Measurements from ENCODE around the gene IQSEC3.
"Not testable (repeated sequence)": the region's sequence is repeated elsewhere in the genome, so short reads cannot be mapped to it uniquely, and the experiment has no call there.

IQSEC3 gene

DNA sequence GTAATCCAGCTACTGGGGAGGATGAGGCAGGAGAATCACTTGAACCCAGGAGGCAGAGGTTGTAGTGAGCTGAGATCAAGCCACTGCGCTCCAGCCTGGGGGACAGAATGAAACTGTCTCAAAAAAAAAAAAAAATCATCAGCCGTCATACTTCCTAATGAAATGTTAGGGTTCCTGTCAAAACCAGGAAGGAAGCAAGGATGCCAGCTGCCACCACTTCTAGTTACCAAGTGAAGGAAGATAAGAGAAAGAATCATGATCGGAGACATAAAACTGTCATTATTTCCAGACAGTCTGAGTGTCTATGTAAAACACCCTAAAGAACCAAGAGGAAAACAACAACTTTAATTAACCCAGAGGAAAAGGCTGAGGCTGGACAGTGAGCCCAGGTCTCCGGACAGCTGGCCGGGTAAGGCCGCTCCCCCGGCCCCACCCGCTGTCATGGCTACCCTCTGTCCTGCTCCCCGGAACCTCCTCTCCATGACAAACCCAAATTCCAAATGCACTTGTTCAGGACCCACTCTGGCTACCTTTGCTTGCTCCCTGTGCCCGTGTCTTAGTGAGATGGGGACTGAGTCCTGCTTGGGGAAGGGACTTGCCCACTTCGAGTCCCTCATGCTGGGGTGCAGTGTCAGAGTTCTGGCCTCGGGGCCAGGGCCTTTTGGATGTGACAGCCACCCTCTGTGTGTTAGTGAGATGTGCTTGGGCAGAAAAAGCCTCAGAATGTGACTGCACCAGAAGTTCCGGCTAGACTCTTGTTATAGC, 118.4 kb downstream of the IQSEC3 start:
- no peak for DNase-seq

DNA sequence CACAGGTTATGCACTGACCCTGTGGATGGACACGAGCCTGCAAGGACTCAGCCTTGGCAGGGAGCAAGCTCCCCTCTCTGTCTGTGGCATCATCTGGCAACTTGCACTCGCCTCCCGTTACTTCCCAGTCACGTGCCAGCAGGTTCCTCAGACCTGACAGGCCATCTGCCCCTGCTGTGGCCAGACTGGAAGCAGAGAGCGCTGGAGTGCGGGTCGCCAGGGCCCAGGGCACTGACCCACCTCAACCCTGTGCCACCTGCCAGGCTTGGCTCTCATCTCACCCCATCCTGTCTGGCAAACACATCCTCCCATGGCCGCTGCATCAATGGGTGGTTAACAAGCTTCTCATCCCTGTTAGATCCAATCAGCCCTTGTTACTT, 119.0 kb downstream of the IQSEC3 start:
- no peak for DNase-seq

DNA sequence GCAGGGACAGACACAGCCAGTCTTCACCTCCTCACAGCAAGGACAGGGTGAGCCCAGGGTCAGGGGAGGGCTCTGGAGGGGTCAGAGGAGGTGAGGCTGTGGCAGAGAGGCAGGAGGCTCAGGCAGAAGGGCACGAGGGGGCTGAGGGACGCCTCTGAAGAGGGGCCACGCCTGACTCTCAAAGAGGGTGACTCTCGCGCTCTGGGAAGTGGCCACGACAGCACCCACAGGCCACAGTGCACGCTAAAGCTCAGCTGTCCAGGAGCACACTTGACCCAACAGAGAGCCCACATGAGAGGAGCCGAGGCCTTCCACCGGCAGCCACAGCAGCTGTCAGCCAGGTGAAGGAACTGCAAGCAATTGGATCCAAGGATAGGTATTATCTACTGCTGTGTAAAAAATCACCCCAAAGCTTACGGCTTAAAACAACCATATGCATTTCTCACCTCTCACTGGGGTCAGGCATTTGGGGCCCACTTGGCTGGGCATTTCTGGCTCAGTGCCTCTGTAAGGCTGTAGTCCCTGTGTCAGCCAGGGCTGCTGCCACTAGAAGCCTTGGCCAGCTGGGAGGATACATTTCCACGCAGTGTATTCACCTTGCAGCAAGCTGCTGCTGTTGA, 119.5 kb downstream of the IQSEC3 start:
- no peak for DNase-seq

DNA sequence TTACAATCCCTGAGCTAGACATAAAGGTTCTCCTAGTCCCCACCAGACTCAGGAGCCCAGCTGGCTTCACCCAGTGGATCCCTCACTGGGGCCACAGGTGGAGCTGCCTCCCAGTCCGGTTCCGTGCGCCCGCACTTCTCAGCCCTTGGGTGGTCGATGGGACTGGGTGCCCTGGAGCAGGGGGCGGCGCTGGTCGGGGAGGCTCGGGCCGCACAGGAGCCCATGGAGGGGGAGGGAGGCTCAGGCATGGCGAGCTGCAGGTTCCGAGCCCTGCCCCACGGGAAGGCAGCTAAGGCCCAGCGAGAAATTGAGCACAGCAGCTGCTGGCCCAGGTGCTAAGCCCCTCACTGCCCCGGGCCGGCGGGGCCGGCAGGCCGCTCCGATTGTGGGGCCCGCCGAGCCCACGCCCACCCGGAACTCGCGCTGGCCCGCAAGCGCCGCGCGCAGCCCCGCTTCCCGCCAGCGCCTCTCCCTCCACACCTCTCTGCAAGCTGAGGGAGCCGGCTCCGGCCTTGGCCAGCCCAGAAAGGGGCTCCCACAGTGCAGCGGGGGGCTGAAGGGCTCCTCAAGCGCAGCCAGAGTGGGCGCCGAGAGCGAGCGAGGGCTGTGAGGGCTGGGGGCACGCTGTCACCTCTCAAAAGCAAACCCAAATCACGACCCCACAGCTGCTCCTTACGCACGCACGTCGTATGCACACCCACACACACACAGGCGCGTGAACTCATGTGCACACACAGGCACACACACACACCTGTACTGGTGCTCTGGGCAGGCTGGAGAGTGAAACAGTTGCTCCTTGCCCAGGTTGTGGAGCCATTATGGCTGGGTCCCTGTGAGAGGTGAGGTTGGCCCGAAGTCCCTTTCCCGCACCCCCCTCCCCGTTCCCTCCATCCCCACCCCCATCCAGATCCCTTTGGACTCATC, 121.7 kb downstream of the IQSEC3 start:
- not testable (repeated sequence) for DNase-seq

DNA sequence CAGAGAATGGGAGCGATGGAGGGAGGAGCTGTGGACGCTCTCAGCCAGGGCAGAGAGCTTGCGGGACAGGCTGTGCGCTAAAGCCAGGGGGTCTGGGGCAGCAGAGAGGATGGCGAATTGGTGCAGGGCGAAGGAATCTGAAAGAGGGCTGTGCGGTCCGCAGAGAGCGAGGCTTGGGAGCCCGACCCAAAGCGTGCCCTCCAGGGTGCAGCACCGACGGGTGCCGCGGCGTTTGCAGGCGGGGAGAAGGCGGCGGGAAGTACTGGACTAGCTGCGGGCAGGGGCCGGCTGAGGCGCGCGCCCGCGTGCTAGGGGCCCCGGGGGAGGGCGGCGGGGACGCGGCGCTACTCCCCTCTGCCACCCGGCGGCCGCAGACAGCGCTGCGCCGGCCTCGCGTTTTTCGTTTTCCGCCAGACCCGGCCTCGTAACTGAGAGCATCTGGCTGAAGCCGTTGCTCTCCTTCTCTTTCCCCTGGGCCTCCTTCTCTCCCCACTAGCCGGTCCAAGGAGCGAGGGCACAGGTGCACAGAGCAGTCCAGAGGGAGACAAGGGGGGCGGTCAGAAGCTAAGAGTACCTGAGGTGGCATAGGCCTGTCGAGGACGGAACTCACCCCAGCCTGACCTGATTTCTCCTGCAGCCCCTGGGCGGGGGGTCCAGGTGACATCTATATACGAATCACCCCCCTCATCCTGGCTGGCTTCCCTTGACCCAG, 122.5 kb downstream of the IQSEC3 start:
- DNase-seq = no peak

DNA sequence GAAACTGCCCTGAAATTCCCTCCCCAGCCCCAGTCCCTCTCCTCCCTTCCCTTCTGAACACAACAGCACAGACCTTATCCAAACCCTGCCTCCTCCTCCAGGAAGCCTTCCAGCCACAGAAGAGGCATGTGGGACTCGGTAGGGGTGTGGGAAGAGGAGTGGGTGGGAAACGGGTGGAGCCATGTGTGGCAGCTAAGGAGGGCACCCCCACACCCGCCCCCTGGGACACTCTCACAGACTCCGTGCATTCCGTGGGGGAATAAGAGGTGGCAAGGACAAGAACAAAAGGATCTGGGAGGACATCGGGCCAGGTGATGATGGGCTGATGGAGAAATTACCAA, 123.0 kb downstream of the IQSEC3 start:
- no peak for DNase-seq

DNA sequence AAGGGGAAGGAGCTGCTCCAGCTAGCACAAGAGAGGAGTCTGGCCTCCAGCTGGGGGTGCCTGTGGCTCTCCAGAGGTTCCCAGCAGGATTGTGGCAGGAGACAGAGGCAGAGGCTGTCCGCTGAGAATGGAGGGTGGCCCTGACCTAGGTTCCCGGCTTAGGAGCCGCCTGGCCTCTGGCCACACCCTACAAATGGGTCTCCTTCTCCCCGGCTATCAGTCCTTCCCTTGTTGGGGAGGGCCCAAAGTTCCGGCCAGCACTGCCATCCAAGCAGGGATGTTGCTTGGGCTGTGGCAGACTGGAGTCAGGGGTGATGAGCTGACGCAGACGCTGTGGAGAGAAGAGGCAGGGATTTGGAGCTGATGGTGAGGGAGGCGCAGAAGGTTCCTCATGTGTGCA, 124.3 kb downstream of the IQSEC3 start:
- DNase-seq = no peak

DNA sequence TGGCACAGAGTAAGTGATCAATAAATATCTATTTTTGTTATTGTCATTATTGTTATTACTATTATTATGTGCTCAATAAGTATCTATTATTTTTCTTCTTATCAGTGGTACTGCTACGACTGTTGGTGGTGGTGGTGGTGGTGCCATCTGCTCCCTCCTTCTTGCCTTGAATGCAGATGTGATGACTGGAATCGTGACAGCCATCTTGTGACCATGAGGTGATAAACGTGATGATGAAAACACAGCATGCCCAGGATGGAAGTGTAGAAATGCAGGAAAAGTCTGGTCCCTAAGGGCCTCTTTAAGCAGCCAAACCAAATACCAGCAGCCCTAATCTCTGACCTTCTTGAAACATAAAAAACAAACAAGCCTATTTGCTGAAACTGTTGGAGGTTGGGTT, 125.0 kb downstream of the IQSEC3 start:
- DNase-seq = no peak

DNA sequence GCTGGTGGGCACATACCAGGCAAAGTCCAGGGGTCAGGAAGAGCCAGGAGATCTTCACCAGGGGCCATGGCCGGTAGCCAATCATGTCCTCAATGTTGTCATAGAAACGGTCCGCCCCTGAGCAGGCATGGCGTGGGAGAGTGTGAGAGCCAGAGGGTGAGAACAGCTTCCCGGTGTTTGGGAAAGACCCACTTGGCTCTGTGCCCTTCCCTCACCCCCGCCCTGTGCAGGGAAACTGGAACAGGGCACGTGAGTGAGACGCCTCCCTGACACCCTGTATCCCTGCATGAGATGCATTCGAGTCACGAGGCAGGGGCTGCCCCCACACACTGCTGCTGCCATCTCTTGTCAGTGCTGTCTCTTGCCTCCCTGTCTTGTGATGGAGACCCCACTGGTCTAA, 126.7 kb downstream of the IQSEC3 start:
- peak; percentile 55 for DNase-seq

DNA sequence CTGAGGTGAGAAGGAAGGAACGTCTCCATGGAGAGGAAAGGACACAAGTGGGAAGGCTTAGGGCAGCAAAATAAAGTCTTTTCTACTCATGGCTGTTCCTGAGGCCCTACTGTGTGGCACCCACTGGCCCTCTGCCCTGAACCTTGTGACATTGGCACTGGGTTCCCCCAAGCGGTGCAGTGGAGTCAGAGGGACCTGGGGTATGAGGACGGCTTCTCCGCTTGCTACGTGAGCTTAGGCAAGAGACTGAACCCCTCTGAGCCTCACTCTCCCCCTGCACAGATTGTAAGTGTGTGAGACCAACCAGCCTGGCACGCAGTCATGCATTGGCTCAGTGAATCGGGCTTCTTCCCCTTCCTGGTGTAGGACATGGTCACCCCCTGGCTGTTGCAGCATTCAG, 127.7 kb downstream of the IQSEC3 start:
- no peak for DNase-seq

DNA sequence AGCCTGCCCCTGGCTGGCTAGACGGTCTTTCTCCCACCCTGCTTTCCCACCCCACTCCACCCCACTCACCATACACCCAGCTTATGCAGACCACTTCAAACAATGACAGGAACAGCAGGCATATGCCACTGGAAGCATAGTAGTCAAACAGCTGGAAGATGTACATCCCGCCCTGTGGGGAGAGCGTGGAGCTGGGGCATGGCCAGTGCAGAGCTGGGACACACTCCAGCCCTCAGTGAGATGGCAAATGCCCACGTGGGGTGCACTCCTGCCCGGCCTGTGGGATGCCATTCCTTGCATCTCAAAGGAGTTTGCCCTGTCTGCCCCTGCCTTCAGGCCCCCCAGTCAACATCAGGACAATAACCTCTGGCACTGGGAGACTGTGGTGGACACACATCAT, 128.6 kb downstream of the IQSEC3 start:
- no peak for DNase-seq

DNA sequence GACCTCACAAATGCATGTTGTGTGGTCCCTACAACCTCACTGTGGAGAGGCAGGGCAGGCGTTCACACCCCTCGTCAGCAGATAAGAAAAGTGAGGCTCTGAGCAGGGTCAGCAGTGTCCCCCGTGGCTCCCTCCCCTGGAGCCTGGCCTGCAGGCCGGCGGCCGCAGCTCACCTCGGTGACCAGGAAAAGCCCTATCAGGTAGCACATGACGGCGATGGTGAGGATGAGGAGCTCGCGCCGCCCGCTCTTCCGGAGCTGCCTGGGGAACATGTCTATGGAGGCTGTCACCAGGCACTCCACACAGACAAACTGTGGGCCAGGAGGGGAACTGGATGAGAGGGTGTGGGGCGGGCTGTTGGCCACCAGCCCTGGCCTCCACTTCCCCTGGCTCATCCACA, 129.4 kb downstream of the IQSEC3 start:
- no peak for DNase-seq

DNA sequence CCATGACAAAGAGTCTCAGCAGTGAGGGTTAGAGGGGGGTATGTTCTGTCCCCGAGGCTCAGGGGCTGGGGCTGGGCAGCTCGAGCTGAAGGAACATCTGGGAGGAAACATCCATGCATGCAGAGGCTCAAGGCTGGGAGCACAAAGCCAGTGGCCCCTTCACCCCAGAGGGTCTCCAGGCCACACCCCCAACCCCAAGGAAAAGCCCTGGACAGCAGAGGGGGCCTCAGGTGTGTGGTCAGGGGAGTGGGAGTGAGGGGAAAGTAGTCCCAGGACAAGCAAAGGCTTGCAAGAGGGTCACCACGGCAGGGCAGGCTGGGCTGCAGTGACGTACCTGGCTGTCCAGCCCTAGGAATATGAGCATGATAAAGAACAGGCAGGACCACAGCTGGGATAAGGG, 129.9 kb downstream of the IQSEC3 start:
- DNase-seq = no peak

DNA sequence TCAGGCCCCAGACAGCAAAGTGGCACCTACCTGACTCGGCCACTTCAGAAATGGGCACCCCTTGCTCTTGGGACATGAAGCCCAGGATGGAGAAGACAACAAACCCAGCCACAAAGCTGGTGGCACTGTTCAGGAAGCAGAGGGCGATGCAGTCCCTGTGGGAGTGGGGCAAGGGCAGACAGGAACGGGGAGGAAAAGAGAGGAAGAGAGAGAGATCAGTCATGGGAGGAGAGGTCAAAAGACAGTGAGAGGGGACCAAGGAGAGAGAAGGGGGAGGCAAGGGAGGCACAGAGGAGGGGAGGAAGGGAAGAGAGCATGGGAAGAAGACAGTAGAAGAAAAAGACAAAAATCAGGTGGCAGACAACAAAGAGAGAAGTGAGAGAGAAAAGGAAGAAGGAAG, 130.8 kb downstream of the IQSEC3 start:
- no peak for DNase-seq

DNA sequence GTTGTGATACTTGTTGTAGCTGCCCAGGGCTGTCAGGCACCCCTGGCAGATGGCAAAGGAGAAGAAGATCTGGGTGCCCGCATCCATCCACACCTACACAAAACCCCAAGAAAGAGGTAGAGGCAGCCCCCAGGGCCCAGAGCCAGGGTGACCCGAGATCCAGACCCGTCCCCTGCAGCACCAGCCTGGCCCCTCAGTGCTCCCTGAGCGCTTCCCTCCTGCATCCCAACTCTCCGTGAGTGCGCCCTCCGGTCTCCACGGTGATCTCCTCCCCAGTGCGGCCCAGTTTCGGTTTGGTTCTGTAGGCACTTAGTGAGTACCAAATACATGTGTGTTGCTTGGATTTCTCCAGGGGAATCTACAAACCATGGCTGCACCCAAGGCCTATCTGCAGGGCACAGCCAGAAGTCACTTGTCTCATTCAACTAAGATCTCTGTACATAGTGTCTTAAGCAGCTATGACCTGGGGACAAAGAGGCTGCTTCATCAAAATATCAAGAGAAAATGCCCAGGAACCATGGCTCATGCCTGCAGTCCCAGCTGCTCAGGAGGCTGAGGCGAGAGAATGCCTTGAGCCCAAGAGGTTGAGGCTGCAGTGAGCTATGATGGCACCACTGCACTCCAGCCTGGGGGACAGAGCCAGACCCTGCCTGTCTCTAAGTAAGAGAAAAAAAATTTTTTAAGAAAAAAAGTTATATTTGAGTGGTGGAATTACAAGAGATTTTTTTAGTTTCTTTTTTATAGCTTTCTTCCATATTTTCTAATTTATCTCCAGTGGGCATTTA, 131.5 kb downstream of the IQSEC3 start:
- no peak for DNase-seq

DNA sequence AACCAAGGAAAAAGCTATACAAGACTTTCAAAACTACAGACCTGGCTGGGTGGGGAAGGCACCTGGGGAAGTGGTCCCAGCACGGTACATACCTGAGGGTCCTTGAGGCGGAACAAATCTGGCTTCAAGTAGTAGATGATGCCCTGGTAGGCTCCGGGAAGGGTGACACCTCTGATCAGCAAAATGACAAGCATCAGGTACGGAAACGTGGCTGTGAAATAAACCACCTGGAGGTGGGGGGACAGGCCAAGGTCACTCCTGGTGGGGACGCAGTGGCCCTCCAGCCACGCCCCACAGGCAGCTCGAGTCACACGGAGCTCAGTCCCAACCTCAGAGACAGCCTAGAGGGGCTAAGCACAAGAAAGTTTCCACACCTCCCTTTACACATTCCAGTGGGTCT, 132.1 kb downstream of the IQSEC3 start:
- no peak for DNase-seq

DNA sequence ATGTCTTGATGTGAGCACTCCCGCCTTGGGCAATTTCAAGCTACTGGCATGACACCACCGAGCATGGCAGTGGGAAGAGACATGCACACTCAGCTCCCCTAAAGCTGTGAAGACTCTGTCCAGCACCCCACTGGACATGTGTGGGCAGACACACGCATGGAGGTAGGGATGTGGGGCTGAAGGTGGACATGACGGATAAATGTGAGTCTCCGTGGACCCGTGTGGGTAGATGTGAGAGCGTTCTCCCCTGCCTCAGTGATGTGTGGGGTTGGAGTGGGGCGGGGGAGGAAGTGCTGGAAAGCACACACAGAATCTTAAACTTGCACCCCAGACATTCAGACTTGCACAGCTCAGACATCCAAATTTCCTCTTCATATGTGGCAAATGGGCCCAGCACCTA, 134.8 kb downstream of the IQSEC3 start:
- DNase-seq = no peak

DNA sequence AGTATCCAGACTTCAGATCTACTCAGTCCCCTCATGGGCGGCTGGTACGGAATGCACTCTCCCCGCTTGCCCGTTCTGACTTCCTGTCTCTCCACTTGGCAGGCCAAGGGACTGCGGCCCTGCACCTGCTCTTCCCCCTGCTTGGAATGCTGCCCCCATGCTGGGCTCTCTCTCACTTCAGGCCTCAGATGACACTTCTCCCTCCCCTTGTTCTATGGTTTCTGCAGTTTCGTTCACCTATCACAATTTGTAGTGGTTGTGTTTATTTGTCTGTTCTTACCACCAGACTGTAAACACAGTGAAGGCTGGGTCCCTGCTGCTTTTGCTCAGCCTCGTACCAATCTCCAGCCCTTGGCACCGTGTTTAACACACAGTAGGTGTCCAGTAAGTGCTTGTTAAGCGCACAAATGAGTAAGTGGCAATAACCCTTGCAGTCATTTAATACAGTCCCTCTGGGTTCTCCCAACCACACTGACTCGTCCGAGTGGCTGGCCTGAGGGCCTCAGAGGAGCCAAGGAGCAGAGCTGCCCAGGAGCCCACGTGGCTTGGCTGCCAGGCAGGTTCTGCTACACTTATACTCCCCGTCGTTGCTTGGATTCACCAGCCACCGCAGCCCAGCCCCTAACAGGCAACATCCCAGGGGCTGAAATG, 135.6 kb downstream of the IQSEC3 start:
- DNase-seq = peak; percentile 97

DNA sequence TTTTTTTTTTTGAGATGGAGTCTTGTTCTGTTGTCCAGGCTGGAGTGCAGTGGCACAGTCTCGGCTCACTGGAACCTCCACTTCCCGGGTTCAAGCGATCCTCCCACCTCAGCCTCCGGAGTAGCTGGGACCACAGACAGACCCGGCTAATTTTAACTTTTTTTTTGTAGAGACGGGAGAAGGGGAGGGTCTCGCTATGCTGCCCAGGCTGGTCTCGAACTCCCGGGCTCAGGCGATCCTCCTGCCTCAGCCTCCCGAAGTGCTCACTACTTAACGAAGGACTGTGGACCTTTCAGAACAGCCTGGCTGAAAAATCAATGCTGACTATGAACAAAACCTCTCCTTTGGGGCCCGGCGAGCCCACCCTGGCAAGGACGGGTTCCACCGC, 136.5 kb downstream of the IQSEC3 start:
- DNase-seq = no peak

DNA sequence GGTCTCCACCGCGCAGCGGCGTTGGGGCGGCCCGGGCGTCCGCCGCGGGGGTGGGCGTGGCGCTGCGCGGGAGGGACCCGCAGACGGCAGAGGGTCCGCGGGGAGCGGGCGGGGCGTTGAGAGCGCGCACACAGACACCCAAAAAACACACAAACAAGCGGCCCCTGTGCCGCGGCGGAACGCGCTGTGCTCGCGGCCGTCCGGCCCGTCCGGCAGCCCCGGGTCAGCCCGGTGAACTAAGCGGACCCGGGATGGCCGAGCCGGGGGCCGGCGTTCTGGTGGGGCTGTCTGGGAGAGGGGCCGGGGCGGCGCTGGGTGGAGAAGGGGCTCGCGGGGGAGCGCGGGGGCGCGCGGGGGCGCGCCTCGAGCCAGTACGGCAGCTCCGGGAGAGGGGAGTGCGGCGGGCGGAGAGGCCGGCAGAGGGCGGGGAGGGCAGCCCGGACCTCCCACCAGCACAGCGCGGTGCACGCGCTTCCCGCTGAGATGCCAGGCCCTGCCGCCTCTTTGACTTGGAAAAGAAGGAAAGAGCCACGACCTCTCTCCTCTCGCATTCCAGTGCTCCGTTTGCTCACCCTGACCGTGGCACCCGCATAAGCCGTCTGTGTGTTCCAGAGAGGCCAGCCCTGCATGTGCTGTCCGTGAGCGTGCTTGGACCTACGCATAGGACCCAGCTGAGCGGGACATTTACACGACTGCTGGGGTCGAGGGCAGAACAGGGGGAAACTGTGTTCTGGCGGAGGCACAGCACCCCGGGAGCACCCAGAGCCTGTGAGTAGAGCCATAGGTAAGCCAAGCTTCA, 137.1 kb downstream of the IQSEC3 start:
- DNase-seq = peak; percentile 17

DNA sequence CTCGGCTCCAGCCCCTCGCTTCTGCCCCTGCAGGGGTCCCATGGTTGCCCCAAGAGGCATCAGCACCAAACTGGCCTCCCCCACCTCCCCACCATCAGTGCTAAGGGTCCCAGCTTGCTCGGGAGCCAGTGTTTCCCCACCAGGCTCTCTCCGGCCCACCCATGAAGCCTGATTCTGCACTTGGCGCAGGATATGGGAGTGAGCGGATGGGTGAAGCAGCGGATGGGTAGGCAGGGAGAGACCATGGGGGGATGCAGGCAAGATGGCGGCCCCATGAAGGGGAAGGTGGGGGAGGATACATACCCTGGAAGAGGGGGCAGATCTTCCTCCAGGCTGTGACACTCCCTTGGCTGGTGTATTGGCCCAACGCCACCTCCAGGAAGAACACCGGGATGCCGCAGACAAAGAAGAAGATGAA, 137.7 kb downstream of the IQSEC3 start:
- DNase-seq = no peak

Data from DMS79 treated with DMSO at 0.1 percent for 48 hours (cell line).